EL (cell line): Measurements from ENCODE around the gene DIS3L2.

ENCODE experiments used
- DNase-seq: peaks from one replicate; pipeline ENCODE4 v3.0.0-alpha.2; 2016

Gene DIS3L2

DNA sequence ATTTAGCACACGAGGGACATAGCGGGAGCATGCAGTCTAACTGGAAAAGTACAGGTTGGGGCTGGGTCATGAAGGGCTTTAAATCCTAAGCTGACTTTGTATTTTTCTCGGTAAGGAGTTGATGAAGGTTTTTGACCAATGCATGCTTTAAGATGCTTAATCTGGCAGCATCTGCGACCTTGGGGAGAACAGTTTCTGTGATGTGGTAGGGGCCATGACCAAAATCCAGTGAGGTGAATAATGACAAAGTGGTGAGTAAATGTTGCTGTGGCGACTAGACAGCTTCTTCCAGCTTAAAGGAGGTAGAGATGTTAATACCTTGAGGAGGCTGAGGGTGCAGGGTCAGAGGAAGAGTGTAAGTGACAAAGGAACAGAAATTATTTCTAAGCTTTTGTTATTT is 242.4 kb downstream of the DIS3L2 start:
- no peak for DNase-seq

DNA sequence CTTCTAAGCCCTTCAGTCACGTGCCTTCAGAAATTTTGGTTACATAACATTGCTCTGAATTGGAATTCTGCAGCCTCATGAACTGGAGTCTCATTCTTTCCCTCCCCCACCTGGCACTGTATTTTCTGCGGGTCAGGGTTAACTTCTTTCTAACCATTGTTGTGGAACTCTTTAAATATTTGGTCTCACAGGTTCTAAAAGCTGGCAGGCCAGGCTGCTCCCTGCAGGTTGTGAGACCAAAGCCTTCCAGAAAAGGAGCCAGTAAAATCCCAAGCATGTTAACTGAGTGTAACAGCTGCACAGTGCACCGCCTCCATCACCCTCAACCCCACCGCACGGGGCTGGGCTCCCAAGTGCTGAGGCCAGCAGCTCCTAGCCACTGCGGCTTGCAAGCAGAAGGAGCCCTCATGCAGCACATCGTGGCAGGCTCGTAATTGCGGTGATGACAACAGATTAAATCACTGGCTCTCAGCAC is 243.0 kb downstream of the DIS3L2 start:
- DNase-seq = no peak

DNA sequence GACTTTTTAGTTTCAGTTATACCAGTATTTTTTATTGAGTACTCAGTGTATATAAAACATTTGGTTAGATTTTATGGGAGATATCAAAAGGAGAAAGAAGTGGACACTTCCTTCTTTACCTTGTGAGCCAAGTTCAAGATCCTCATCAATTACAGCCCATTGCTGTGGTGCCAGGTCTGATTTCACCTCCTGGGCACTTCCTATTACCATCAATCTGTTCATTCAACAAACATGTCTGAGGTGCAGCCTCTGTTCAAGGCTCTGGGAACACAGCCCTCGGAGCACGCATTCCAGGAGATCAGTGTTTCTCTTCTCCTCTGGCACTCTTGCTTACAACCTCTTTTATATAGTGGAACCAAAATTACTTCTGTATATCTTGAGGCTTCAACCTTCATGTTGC is 245.7 kb downstream of the DIS3L2 start:
- no peak for DNase-seq

DNA sequence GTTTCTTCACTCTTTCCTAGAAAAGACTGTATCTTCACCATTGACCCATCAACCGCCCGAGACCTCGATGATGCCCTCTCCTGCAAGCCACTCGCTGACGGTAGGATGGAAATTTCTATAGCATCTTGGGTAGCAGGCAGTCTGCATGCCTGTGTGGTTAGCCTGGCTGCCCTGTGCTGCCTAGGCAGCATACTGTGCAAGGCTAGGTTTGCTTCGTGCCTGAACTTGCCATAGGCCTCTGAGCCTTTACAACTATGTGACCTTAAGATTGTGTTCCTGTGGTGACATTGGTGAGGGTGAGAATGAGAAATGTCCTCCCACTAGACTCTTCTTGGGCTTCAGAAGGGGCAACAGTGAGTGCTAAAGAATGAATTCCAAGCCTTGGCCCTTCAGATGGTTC is 248.8 kb downstream of the DIS3L2 start:
- DNase-seq = no peak

DNA sequence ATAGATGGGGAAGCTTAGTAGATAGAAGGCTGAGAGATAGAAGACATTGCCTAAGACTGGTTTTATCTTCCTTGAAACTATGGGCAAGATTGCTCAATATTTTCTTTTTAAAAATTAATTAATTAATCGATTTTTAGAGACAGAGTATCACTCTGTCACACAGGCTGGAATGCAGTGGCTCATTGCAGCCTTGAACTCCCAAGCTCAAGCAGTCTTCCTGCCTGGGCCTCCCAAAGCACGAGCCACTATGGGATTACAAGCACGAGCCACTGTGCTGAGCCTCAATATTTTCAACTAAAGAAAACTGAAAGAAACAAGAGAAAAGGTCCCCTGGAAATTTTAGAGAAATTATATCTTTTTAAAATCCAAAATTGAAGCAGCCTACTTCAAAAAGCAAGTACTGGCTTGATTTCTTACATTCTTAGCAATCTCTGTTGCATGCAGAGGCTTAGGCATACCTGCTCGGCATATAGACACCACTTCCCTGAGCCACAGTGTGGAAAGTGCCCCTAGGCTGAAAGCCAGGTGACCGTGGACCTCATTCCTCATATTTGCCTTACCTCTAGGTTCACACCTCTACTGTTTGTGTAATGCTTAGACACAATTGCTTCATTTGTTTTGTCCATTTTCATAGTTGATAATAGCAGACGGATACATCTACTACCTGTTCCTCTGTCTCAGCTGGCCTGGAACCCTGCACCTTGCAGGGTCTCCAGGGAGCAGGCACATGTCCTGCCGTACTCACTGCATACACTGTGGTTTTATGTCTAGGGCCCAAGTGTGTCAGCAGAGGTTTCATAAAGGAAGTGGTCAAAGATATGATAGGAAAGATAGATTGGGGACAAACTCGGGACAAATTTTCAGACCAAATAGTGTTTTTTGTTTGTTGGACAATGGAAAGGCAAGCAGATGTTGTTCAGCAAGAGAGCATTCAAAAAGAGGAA is 250.5 kb downstream of the DIS3L2 start:
- DNase-seq = no peak

DNA sequence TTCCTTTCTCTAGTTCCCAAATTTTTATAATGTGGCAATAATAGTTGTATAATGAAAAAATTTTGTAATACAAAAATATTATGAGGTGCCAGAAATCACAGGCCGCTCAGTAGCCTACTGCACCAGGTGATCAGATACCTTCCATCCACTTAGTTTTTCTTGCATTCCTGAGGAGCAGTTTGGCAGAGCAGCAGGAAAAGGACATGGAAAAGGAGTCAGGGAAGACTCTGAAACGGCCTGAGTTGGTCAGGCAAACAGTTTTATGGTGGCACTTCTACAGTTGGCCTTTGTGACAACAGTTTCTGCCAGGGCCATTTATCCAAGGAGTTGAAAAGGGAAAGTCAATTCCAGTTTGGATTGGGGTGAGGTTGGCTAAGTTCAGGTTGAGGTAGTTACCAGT is 251.7 kb downstream of the DIS3L2 start:
- DNase-seq = no peak

DNA sequence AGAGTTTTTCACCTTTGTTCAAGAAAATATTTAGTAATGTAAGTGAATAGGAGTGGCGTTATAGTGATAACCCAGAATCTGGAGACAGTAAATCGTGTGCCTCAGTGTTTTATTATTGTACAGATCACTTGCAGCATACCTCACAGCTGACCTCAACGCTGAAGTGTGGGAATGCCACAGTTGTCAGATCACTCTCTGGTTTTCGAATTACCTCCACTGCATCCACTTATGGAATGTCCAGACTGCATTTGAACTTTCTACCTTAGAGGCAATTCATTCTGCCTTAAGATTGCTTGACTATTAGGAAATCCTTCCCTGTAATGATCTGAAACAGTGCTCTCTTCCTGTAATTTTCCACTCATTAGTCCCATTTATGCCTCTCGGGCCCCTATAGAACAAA is 252.5 kb downstream of the DIS3L2 start:
- no peak for DNase-seq

DNA sequence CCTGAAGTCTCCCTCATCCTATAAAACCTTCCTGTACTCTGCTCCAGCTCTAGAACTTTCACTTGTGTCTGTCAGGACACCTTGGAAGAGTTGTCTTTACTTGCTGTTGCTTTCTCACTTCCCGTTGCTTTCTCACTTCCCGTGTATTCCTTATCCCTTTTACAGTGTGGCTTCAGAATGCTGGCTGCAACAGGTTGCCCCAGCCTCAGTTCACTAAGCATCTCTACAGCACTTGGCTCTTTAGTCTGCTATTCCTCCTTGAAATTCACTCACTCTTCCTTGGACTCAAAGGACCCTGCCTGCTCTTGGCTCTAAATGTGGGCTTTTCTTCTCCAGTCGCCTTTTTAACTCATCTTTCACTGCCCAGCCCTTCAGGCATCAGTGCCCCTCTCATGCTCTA is 254.5 kb downstream of the DIS3L2 start:
- no peak for DNase-seq

DNA sequence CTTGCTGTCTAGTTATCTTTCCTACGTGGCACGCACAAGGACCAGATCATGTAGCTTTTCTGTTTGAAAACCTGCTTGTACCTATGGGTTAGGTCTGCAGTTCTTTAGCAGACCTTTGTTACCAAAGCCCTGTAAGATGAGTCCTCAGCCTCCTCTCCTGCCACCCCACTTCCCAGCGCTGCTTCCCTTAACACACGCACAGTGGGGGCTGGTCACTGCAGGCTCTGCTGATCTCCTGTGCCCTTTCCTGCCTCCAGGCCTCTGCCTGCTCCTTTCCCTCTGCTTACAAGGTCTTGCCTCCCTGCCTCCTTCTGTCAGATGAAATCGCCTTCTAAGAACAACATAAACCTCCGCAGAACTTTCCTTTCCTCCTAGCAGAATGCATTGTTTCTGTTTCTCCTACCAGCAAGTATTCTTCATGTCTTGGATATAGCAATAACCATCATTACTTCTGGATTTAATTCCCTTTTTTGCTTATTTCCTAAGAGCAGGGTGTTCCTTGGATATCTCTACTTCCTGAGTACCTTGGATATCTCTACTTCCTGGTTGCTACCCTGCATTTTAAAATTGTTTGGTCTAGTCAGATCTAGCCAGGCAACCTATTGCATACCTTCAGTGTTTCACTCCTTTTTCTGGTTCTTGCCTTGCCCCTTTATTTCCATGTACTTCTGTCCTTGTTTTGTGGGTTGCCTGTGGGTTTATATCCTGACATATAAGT is 257.4 kb downstream of the DIS3L2 start:
- DNase-seq = no peak

DNA sequence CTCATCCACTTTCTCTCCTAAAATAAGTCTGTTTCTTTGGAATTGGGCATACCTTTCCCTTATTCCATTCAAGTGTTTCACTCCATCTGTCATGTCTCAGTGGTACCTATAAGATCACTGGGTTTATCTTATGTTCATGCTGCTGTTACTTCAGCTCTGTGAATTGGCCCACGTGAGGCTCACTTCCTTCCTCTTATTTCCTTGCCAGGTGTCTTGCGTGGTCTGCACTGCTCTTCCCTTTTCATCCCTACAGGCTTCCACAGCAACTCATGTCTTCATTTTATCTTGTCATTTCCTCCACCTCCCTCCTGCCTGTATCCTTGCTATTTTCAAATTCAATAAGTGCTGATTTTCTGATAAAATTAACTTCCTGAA is 258.0 kb downstream of the DIS3L2 start:
- DNase-seq = no peak

DNA sequence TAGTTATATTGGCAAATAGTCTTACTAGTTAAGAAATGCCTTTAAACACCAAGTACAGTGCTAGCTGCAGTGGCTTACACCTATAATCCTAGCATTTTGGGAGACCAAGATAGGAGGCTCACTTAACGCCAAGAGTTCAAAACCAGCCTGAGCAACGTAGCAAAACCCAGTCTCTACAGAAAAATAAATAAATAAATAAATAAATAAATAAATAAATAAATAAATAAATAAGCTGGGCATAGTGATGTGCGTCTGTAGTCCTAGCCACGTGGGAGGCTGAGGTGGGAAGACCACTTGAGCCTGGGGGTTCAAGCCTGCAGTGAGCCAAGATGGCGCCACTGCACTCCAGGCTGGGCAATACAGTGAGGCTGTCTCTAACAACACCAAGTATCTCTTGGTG is 258.4 kb downstream of the DIS3L2 start:
- DNase-seq = no peak

DNA sequence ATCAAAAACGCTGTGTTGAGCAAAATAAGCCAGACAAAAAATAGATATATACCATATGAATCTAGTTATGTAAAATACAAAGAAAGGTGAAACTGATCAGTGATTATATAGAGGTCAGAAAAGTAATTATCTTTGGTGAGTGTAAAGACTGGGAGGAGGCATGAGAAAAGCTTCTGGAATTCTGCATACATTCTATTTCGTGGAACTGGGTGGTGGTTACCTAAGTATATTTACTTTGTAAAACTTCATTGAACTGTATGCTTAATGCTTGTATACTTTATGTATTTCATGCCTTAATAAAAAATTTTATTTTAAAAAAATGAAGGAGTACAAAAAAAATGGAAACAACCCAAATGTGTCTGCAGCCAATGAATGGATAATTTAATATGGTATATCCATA is 263.9 kb downstream of the DIS3L2 start:
- DNase-seq = no peak

DNA sequence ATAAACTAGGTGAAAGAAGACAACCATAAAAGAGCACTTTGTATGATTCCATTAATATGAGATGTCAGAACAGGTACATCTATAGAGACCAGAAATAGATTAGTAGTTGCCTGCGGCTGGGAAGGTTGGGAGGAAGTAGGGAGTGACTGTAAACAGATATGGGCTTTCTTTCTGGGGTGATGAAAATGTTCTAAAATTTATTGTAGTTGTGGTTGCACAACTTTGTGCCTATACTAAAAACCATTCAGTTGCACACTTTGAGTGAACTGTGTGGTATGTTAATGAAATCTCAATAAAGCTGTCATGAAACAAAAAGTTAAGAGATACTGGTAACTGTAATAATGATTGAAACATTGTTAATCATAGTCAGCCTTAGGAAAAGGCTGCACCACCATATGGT is 264.4 kb downstream of the DIS3L2 start:
- no peak for DNase-seq

DNA sequence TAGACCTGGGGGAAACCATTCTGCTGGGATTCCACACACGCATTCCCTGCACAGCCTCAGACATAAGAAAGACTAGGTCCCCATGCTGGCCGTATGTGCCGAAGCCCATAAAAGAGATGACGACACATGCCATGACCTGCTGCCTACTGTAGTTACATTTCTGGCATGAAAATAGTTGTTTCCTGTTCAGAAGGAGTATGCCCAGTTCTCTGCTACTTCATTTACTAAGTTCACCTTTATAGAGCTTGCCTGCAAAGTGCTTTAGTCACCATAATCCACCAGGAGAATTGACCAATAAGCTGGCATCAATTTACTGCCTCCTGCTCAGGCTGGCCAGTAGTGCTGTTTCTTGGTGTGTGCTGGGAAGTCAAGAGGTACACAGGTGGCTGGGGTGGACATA is 266.8 kb downstream of the DIS3L2 start:
- DNase-seq = no peak

DNA sequence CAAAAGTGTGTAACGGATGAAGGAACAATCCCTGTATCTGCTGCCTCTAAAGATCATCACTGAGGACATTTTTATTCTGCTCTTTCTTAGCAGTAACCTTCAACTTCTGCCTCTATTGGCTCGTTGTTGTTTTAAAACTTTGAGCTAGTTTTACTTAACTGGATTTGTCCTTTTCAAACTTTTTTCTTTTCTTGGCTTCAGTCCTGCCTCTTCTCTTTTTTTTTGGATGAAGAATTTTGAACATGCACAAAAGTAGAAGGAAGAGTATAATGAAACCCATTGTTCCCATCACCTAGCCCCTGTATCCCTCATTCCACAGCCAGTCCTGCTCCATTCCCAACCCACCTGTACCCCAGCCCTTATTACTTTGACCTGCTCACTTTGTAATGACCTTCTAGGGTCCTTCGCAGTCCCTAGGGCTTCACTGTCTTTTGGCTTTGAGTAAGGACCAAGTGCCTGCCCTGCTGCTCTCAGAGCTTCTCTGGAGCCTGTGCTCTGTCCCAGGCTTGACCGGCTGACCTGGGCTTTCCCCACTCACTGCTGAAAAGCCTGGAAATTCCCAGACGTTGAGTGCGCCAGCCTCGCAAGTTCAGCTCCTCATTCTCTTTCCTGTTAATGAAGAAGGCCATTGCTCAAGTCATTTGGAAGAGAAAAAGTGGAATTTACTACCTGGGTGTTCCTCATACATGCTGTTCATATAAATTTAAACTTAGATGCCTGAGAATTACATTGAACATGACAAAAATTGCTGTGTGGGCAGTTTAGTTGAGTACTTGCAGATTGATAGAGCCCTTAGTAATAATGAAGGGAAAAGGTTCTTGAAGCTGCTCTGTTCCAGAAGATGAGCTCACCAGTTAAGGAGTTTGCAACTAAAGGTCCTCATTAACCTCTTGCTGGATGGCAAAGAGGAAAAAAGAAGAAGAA is 267.7 kb downstream of the DIS3L2 start:
- DNase-seq = peak; percentile 28

DNA sequence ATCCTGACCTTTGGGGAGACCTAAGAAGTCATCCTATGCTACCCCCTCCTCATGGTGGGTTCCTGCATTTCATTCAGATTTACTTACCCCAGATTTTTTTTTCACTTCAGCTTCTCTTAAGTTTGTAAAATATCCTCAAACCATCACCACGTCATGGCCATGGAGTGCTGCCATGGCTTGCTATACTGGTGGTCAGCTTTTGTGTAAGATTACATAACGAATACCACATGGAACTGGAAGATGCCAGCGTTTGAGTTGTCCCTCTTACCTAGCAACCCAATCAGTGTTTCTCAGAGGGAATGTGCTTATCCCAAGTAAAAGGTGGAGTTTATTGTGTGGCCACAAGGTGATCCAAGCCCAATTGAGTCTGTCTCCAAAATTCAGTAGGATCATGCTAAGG is 268.4 kb downstream of the DIS3L2 start:
- DNase-seq = no peak

DNA sequence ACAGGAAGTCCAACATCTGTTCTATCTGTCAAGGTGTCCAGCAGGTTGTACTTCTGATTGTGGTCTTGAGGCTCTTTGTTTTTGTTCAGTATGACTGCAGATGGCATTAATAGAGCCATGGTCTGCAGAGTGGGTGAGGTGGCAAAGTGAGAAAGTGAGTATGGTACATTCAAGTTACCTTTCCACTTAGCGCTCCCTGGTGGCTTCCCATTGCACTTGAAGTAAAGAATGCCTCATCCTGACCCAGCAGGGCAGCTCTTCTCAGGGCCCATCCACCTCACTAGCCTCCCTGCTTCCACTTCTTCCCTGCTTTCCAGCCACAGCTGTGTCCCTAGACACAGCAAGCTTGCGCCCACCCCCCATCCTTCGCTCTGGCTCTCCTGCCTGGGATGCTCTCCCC is 269.0 kb downstream of the DIS3L2 start:
- peak; percentile 4 for DNase-seq

DNA sequence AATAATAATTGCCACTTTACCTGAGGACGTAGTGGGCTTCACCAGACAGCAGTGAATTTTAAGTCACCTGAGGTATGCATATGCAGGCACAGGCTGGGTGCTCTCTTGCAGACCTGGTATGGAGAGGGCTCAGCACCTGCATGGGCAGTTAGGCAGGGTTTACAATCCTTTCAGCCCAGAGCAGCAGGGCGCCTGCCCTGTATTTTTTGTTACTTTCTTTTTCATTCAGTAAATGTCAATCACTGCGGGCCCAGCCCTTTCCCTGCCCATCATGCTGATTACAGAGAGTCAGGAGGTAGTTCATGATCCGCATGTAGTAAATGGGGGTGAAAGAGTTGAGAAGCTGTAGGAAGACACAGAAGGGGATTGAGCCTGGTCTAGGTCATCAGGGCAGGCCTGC is 270.0 kb downstream of the DIS3L2 start:
- DNase-seq = no peak

DNA sequence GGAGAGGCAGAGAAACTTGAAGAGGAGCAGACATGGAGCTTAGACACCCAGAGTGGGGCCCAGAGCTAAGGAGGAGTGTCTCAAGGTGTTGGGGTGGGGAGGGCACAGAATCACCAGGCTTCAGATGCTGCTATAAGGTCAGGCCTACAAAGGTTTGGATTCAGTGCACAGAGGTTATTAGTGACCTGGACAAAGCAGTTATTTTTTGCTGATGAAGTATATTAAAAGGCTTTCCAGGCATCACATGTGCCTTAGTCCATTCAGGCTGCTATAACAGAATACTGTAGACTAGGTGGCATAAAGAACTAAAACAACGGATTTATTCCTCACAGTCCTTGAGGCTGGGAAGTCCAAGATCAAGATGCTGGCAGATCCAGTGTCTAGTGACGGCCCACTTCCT is 271.4 kb downstream of the DIS3L2 start:
- DNase-seq = no peak

DNA sequence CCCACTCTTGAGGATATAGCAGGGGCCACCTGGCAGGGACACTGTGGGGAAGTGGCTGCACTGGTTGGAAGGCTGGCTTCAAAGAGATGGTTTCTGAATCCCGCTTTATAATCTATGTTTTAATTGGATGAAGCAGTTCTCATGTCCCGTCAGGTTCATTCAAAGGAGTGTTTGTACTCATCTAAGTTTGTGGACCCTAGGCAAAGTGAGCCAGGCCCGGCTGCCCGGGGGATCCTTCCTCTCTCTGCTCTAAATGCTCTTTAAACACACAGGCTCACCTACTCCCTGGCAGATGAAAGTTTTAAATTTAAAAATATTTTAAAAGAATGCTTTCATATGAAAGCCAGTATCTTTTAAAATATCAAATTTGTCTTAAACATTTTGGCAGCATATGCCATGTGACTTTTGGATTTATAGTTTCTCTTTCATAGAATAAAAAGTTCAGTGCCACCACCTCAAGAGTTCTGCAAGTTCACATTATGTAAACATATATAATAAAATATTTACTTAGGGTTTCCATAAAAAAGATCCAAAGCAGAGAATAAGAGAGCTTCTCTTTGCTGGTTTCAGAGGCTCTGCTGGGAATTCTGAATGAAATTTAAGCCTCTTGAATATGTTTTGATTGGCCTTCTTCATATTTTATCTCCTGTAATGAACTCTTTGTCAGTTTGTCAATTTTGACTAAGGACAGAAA is 273.6 kb downstream of the DIS3L2 start:
- DNase-seq = no peak

DNA sequence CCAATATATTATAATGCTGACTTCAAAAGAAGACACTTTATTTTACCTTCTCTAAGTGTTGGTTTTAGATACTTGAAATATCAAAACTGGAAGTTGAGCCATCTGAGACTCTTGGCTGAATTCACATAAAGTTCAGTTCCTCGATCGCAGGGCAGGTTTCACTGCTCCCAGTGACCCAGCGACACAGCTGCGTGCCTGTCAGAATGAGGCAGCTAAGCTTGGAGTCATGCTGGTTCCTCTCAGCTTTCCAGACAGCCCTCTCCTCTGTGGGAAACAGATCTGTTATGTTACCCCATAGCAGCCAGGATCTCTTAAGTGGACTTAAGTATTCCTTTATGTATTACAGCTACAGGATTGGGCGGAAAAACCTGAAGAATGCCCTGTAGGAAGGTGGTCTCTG is 274.2 kb downstream of the DIS3L2 start:
- no peak for DNase-seq

DNA sequence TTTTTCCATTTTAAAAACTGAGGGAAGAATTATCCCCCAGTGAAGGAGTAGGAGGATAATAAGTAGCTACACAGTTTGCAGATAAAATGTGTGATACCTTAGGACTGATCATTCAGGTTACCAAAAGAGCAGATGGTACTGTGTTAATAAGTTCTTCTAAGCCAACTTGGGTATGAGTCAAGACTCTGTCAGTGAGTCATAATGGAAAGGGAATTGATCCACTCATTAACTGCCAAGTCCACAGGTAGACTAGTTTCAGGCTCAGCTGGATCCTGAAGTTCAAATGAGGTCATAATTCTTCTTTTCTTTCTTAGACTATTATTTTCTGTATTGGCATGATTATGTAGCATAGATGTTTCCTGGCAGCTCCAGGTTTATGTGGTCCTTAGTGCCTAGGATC is 274.7 kb downstream of the DIS3L2 start:
- DNase-seq = no peak

DNA sequence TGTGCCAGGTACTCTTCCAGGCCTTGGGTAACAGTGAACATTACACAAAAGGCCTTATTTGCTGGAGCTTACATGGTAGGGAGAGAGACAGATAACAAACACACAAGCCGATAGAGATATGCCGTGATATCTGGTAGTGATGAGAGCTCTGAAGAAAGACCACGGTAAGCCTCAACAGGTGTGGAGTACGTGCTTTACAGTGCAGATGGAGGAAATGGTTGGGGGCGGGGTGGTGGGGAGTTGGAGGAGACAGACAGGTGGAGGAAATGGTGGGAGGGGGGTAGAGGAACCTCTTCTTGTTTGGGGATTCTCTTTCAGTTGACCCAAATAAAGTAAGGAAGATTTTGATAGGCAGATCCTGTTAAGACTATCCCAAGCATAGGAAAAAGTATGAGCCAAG is 276.0 kb downstream of the DIS3L2 start:
- DNase-seq = no peak
